Coronary artery (tissue), 2 donors: ENCODE measurements around the gene DIP2B.

ENCODE experiments used
- DNase-seq: peaks from one replicate; pipeline ENCODE4 v3.0.0-alpha.2; 2017; ENCODE audit warnings: low spot score
- H3K27ac ChIP-seq, 2 donors: fragments of 200-600 bp; sonication (generic); one replicate each; pipeline ENCODE4 v1.5.1; 2016 to 2019
- H3K4me3 ChIP-seq: fragments of 200-600 bp; sonication (generic); 2 replicates; pipeline ENCODE4 v1.5.1; 2016; ENCODE audit warnings: mild to moderate bottlenecking, moderate library complexity
- TF ChIP-seq, protein P1 (sequence below): fragments of 200-600 bp; sonication (generic); IDR thresholded peaks from one replicate; pipeline ENCODE4 v1.5.1; 2019; ENCODE audit warnings: antibody characterized with exemption

DIP2B gene

DNA sequence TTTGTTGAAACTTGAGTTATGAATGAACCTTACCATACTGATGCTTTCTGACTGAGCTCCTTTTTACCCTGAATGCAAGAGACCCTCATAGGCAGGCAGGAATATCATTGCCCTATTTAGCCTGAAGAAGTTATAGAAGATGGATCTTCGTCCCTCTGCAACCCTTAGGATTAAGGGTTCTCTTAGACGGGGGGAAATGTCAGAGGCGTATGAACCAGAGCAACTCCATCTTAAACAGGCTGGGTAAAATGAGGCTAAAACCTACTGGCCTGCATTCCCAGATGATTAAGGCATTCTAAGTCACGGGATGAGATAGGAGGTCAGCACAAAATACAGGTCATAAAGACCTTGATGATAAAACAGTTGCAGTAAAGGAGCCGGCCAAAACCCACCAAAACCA lies 266.6 kb downstream of the DIP2B start:
- Histone ChIP-seq H3K27ac (no peak overlapping the region), H3K4me3 (no peak overlapping the region)
- TF ChIP-seq, protein P1, sequence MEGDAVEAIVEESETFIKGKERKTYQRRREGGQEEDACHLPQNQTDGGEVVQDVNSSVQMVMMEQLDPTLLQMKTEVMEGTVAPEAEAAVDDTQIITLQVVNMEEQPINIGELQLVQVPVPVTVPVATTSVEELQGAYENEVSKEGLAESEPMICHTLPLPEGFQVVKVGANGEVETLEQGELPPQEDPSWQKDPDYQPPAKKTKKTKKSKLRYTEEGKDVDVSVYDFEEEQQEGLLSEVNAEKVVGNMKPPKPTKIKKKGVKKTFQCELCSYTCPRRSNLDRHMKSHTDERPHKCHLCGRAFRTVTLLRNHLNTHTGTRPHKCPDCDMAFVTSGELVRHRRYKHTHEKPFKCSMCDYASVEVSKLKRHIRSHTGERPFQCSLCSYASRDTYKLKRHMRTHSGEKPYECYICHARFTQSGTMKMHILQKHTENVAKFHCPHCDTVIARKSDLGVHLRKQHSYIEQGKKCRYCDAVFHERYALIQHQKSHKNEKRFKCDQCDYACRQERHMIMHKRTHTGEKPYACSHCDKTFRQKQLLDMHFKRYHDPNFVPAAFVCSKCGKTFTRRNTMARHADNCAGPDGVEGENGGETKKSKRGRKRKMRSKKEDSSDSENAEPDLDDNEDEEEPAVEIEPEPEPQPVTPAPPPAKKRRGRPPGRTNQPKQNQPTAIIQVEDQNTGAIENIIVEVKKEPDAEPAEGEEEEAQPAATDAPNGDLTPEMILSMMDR, result no peak
- DNase-seq, result no peak

DNA sequence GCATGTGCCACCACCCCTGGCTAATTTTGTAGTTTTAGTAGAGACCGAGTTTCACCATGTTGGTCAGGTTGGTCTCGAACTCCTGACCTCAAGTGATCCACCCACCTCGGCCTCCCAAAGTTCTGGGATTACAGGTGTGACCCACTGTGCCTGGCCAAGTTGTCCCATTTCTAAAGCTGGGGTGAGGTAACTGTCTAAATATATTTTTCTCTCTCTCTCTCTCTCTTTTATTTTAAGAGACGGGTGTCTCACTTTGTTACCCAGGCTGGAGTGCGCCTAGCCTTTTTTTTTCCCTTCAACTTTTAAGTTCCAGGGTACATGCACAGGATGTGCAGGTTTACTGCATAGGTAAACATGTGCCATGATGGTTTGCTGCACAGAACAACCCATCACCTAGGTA lies 267.7 kb downstream of the DIP2B start:
- TF ChIP-seq, protein P1, result no peak
- Histone ChIP-seq H3K4me3 (no peak overlapping the region), H3K27ac (no peak overlapping the region)
- DNase-seq, result no peak

DNA sequence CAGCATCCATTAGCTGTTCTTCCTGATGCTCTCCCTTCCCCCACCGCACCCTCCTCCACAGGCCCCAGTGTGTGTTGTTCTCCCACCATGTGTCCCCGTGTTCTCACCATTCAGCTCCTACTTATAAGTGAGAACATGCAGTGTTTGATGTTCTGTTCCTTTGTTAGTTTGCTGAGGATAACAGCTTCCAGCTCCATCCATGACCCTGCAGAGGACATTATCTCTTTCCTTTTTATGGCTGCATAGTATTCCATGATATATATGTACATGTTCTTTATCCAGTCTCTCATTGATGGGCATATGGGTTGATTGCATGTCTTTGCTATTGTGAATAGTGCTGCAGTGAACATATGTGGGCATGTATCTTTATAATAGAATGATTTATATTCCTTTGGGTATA lies 268.1 kb downstream of the DIP2B start:
- no peak overlapping the region for H3K27ac ChIP-seq
- TF ChIP-seq, protein P1, result no peak
- no peak overlapping the region for H3K4me3 ChIP-seq
- no peak for DNase-seq

GRCh38 chr12:50775251-50775650 lies 270.5 kb downstream of the DIP2B start:
- no peak for DNase-seq

GRCh38 chr12:50776749-50777728 lies 272.3 kb downstream of the DIP2B start:
- TF ChIP-seq, protein P1, result no peak
- H3K27ac ChIP-seq, result no peak overlapping the region
- no peak for DNase-seq
- H3K4me3 ChIP-seq, result no peak overlapping the region

More at GRCh38 chr12:50775251-50775650, 270.5 kb downstream of the DIP2B start:
- TF ChIP-seq, protein P1, result no peak
- Histone ChIP-seq H3K27ac (no peak overlapping the region), H3K4me3 (no peak overlapping the region)

GRCh38 chr12:50778663-50779590 lies 274.1 kb downstream of the DIP2B start:
- Histone ChIP-seq H3K27ac (no peak overlapping the region), H3K4me3 (no peak overlapping the region)
- DNase-seq, result no peak
- TF ChIP-seq, protein P1, result no peak
